ENCODE data around the gene LSS.
A peak's percentile ranks its signal among the peaks of the same experiment; 100 is the strongest.
"Not testable (repeated sequence)": the region's sequence is repeated elsewhere in the genome, so short reads cannot be mapped to it uniquely, and the experiment has no call there.

The LSS gene

GRCh38 chr21:46205766-46206162 lies 22.8 kb downstream of the LSS start:
- no peak for TF ChIP-seq CTCF (IDR thresholded peaks at IDR 0.05)
- no peak overlapping the region for H3K27ac ChIP-seq
- DNase-seq (ENCODE audit: low spot score) = no peak
- no peak overlapping the region for H3K4me3 ChIP-seq

GRCh38 chr21:46205166-46205565 lies 23.4 kb downstream of the LSS start:
- no peak for TF ChIP-seq CTCF (IDR thresholded peaks at IDR 0.05)
- DNase-seq (ENCODE audit: low spot score) = no peak
- H3K27ac ChIP-seq = no peak overlapping the region
- H3K4me3 ChIP-seq = no peak overlapping the region

- TF ChIP-seq CTCF (IDR thresholded peaks at IDR 0.05) = no peak
- H3K27ac ChIP-seq = no peak overlapping the region
- no peak for DNase-seq (ENCODE audit: low spot score)
- no peak overlapping the region for H3K4me3 ChIP-seq
These were observed 25.4 kb downstream of the LSS start for GRCh38 chr21:46203203-46203600.

- Histone ChIP-seq H3K27ac (no peak overlapping the region), H3K4me3 (no peak overlapping the region)
- no peak for DNase-seq (ENCODE audit: low spot score)
- TF ChIP-seq CTCF (IDR thresholded peaks at IDR 0.05) = no peak
These were observed 25.9 kb downstream of the LSS start for GRCh38 chr21:46202592-46203202.

- not testable (repeated sequence) for H3K27ac ChIP-seq; DNase-seq (ENCODE audit: low spot score); H3K4me3 ChIP-seq
These were observed 27.4 kb downstream of the LSS start for GRCh38 chr21:46200877-46201803.

GRCh38 chr21:46199436-46200373 lies 28.9 kb downstream of the LSS start:
- no peak for TF ChIP-seq CTCF (IDR thresholded peaks at IDR 0.05)
- H3K4me3 ChIP-seq = no peak overlapping the region
- no peak overlapping the region for H3K27ac ChIP-seq
- DNase-seq (ENCODE audit: low spot score) = no peak

GRCh38 chr21:46196733-46197132 lies 31.8 kb downstream of the LSS start:
- DNase-seq (ENCODE audit: low spot score) = peak; percentile 60
- Histone ChIP-seq H3K4me3 (no peak overlapping the region), H3K27ac (no peak overlapping the region)
- no peak for TF ChIP-seq CTCF (IDR thresholded peaks at IDR 0.05)
